PC-3 (cell line): Measurements from ENCODE around the gene NINJ2.

ENCODE experiments used
- EZH2phosphoT487 ChIP-seq: fragments of 300-600 bp; sonication (generic); IDR thresholded peaks from 2 replicates; pipeline ENCODE4 v1.6.1; 2018; ENCODE audit warnings: mild to moderate bottlenecking, antibody characterized with exemption, low read length, borderline replicate concordance
- TF ChIP-seq, protein P1 (sequence below): fragments of 300-600 bp; sonication (generic); conservative IDR thresholded peaks from 2 replicates; pipeline ENCODE4 v1.5.1; 2017; ENCODE audit warnings: antibody characterized with exemption, low read depth, mild to moderate bottlenecking, low read length

DNA sequence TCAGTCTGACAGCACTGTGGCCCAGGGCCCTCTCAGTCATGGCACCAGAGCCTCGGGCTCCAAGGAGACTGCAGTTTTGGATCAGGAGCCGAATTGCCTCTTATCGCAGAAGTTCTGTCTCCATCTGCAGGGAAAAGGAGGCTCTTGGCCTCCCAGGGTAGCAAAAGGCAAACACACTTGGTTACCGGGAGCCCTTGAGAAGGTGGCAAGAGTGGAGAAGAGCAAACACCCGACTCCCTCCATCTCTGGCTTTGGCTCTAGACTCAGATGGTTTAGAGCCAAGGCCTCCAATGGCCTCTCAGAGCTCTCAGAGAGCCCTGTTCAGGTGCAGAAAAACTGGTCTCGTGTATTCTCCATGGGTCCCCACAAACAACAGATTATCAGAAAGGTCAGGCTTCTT lies 44.6 kb downstream of the NINJ2 start:
- TF ChIP-seq, protein P1, sequence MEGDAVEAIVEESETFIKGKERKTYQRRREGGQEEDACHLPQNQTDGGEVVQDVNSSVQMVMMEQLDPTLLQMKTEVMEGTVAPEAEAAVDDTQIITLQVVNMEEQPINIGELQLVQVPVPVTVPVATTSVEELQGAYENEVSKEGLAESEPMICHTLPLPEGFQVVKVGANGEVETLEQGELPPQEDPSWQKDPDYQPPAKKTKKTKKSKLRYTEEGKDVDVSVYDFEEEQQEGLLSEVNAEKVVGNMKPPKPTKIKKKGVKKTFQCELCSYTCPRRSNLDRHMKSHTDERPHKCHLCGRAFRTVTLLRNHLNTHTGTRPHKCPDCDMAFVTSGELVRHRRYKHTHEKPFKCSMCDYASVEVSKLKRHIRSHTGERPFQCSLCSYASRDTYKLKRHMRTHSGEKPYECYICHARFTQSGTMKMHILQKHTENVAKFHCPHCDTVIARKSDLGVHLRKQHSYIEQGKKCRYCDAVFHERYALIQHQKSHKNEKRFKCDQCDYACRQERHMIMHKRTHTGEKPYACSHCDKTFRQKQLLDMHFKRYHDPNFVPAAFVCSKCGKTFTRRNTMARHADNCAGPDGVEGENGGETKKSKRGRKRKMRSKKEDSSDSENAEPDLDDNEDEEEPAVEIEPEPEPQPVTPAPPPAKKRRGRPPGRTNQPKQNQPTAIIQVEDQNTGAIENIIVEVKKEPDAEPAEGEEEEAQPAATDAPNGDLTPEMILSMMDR: no peak
- no peak for TF ChIP-seq EZH2phosphoT487
